HL-60/S4 treated with retinoic acid at 250 ng/mL for 4 days and 3 days (cell line): ENCODE measurements around the gene DNAJB1.

ENCODE experiments used
- in situ Hi-C: fragments of 300-500 bp; cut with MboI; formaldehyde crosslinking; loops from 2 replicates; pipeline ENCODE4 v1.7.0; 2022; ENCODE audit warnings: low sequenced_read_pairs

The DNAJB1 gene

DNA sequence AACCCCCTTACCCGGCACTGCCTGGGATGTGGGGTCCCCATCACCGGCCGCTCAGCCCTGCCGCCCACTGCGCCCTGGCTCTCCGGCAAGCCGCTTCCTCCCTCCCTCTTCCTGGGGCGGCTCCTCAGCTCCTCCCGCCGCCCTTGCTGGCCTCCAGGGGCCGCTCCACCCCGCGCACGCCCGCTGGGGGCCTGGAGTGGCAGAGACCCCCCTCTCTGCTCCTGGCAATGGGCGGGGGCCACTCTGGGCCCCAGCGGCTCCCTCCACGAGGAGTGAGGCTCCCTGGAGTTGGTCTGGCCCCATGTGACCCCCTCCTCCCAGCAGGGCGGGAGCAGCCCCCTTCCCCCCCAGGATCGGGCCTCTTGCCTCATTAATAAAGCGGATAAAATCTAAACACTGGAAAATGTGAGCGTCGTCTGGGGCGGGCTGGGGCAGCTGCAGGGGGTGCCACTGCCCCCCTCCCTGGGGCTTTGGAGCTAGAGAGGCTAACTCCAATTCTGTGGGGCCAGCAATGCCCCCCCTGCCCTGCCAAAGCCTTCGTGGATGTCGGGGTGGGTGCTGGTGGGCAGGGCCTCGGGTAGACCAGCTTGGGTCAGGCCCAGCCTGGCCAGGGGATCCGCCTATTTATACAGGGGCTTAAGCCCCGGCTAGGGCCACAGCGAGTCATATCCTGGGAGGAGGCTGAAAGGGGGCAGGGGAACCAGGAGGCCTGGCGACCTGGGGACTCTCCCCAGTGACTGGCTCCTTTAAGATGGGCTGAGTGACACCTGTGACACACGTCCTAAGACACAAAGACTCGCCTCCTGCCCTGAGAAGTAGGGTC lies 42.7 kb downstream of the DNAJB1 start, which contains the start of gene PTGER1:
TSS of gene PTGER1 (minus strand) at position 104 of the 823 bp plus-strand sequence. CDS start 1,034 bp downstream, outside the sequence.
- in situ Hi-C loops: no loop called here

DNA sequence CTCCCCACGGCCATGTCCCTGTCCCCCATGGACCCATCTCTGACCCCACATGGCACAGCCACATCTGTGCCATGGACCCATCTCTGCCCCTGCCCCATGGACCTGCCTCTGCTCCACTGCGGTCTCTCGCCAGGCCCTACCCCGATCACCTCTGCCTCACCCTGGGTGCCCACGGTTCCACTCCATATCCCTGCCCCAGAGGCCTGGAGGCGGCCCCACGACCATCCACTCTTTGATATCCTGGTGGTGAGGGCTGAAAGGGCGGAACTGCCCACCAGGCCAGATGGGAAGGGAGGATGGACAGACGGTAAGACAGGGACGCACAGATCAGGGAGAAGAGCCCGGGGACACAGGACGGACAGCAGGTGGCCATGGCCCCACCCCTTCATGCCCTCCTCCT lies 43.4 kb downstream of the DNAJB1 start:
- in situ Hi-C loops: no loop called here

DNA sequence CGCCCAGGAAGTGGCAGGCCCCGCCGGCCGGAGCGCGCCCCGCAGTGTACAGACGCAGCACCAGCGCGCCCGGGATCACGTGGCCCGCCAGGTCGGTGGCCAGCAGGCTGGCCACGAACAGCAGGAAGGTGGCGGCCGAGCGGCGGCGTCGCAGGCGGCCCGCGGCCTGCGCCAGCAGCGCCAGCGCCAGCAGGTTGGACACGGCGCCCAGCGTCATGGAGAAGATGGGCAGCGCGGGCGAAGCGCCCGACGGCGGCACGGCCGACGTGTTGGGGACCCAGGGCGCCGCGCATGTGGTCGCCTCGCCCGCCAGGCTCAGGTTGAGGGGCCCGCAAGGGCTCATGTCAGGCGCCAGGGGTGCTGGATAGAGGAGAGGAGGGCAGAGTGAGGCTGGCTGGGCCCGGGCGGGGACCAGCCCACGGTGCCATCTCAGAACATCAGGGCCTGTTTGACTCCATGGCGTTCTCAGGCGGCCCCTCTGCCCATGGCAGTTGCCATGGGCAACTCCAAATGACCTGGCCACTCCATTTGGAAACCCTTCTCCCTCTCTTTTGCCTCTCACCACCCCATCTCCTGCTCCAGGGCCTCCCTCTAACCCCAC lies 44.1 kb downstream of the DNAJB1 start:
- in situ Hi-C loops: no loop called here

DNA sequence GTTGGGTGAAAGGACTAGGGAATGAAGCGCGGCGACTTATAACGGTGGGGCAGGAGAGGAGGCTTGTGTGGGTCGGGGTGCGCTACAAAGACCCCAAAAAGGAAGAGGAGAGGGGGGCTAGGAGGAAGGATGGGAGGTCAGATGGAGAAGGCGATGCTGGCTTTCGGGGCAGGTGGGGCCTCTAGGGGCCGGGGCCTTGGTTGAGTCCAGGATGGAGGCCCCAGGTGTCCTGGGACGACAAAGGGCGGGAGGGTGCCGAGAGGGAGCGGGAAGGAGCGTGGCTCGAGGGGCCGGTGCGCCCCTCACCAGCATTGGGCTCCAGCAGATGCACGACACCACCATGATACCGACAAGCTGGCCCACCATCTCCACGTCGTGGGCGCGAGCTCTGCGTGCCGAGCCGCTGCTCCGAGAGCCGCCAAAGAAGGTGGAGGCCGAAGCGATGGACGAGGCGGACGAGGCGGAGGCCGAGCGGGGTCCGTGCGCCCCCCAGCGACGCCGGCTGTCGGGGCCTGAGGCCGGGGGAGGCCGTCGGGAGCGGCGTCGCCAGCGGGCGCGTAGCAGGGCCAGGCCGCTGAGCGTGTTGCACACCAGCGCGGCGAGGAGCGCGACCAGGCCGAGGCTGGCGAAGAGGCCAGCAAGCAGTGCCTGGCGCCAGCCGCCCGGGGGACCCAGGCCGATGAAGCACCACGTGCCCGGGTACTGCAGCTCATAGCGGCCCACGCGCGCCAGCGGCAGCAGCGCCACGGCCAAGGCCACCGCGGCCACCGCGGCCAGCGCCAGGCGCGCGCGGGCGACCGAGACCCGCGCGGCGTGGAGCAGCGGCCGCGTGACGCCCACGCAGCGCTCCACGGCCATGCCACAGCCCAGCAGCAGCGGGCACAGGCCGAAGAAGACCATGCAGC lies 44.9 kb downstream of the DNAJB1 start:
- in situ Hi-C loops: no loop called here

DNA sequence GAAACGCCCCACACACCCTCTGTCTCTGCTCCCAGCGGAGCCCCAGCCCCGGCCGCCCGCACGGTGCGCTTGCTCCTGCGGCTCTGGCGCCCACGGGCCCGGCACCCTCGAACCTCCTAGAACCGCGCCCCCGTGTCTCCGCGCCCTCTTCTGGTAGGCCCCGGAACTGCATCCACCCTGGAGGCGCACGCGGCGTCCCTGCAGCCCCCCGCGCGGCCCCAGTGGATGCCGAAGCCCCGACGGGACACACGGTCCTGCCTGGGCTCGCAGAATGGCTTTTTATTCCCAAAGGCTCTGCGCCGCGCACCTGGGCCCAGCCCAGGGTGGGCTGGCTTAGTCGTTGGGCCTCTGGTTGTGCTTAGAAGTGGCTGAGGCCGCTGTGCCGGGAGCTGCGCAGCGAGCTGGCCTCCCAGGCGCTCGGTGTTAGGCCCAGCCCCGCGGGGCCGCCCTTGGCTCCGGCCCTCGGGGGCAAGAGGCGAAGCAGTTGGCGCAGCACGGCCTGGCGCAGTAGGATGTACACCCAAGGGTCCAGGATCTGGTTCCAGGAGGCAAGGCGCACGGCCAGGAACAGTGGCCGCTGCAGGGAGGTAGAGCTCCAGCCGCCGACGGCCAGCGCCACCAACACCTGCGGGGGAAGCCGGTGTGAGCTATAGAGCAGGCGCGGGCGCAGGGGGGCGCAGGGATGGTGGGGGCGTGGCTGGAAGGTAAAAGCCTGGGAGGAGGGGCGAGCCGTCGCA lies 45.8 kb downstream of the DNAJB1 start:
- in situ Hi-C loops: no loop called here

DNA sequence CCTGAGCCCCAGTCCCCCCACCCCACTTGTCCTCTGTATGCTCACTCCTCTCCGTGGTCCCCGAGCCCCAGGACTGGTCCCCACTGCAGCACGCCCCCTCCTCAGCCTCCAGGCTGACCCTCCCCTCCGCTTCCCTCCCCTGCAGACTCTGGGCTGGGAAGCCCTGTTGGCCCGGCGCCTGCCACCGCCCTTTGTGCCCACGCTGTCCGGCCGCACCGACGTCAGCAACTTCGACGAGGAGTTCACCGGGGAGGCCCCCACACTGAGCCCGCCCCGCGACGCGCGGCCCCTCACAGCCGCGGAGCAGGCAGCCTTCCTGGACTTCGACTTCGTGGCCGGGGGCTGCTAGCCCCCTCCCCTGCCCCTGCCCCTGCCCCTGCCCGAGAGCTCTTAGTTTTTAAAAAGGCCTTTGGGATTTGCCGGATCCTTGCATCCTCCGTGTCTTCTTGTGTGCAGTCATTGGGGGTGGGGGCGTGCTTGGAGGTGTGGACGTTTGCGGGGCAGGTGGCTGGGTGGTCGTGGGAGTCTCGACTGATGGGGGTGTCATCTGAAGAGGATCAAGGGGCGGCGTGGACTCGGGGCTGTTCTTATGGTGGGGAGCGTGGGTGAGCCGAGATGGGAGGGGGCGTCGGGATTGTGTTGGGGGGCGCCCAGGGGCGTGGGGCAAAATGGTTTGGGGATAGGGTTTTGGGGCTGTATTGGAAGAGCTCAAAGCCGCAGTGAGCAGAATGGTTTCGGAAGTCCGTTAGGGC lies 46.6 kb downstream of the DNAJB1 start:
- in situ Hi-C loops: no loop called here

DNA sequence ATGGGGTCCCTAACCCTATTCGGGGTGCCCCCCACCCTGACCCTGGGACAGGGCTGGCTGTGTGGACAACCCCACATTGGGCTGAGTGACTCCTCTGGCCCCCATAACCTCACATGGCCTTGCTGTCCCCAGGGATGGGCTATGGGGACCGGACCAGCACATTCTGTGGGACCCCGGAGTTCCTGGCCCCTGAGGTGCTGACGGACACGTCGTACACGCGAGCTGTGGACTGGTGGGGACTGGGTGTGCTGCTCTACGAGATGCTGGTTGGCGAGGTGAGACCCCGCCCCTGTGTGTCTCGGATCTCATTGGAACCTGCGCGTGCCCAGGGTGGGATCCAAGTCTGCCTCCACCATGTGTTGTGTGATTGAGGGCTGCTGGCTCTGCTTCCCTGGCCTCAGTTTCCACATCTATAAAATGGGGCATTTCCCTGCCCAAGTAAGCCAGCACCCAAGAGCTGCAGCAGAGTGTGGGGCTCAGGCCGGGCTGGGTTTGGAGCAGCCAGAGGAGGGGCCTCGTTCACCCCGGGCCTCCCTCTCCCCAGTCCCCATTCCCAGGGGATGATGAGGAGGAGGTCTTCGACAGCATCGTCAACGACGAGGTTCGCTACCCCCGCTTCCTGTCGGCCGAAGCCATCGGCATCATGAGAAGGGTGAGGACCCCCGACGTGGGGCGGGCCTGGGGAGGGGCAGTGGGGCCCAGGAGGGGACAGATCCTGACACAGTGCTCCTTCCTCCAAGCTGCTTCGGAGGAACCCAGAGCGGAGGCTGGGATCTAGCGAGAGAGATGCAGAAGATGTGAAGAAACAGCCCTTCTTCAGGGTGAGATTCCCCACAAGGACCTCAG lies 47.9 kb downstream of the DNAJB1 start:
- in situ Hi-C loops: no loop called here

DNA sequence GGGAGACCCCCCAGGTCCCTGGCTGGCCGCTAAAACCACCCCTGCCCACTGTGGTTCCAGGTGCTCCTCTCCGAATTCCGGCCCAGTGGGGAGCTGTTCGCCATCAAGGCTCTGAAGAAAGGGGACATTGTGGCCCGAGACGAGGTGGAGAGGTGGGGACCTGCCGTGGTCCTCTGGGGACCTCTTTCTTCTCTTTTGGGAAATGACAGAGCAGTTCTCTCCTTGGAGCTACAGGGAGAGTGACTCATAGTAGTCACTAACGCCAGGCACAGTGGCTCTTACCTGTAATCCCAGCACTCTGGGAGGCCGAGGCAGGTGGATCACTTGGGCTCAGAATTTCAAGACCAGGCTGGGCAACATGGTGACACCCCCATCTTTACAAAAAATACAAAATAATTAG lies 50.4 kb downstream of the DNAJB1 start:
- in situ Hi-C loops: no loop called here

DNA sequence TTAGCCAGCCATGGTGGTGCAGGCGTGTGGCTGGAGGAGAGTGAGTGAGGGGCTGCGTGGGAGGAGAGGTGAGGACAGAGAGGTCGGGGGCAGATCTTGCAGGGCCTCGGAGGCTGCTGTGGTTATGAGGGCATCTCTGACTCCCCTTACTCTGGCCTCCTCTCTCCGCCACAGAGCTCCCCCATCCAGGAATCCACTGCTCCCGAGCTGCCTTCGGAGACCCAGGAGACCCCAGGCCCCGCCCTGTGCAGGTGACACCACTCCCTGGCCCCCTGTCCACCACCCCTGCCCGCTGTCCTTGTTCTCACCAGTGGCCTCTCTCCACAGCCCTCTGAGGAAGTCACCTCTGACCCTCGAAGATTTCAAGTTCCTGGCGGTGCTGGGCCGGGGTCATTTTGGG lies 50.8 kb downstream of the DNAJB1 start:
- in situ Hi-C loops: no loop called here
